Measurements from ENCODE around the gene MCU.

DNA sequence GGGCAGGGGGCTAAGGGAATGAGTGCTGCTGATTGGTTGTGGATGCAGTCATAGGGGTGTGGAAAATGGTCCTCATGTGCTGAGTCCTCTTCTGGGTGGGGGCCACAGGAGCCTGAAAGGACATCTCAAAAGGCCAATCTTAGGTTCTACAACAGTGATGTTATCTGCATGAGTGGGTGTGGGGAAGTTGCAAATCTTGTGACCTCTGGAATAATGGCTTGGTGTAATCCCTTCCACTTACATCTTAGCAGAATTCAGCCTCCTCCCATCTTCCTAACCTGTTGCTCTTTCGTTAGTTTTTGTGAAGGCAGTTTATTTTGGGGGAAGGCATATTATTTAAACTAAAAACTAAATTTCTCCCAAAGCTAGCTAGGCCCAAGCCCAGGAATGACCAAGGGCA is 159.6 kb downstream of the MCU start:
- TF ChIP-seq, protein P1, sequence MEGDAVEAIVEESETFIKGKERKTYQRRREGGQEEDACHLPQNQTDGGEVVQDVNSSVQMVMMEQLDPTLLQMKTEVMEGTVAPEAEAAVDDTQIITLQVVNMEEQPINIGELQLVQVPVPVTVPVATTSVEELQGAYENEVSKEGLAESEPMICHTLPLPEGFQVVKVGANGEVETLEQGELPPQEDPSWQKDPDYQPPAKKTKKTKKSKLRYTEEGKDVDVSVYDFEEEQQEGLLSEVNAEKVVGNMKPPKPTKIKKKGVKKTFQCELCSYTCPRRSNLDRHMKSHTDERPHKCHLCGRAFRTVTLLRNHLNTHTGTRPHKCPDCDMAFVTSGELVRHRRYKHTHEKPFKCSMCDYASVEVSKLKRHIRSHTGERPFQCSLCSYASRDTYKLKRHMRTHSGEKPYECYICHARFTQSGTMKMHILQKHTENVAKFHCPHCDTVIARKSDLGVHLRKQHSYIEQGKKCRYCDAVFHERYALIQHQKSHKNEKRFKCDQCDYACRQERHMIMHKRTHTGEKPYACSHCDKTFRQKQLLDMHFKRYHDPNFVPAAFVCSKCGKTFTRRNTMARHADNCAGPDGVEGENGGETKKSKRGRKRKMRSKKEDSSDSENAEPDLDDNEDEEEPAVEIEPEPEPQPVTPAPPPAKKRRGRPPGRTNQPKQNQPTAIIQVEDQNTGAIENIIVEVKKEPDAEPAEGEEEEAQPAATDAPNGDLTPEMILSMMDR (IDR thresholded peaks at IDR 0.05), result no peak
- no peak for TF ChIP-seq EZH2 (IDR thresholded peaks at IDR 0.05)
- TF ChIP-seq EZH2phosphoT487 (IDR thresholded peaks at IDR 0.05), result no peak

Data from neural progenitor cell (in vitro differentiated cells).